ENCODE data around the gene TEX53.

TEX53 gene

GRCh38 chr9:114691046-114691955 is 33.7 kb upstream of the TEX53 start:
- H3K9me3 ChIP-seq (ENCODE audit: control insufficient read depth in 2 of 2, low read length in 2 of 2) = no peaks in the 10 kb centered on the region
- H3K9ac ChIP-seq (ENCODE audit: low read length in 2 of 2) = no peak overlapping the region
- no peaks in the 10 kb centered on the region for H3K36me3 ChIP-seq (ENCODE audit: control insufficient read depth in 2 of 2, insufficient read depth in 2 of 2, low read length in 2 of 2)
- H3K27me3 ChIP-seq (ENCODE audit: control insufficient read depth in 1 of 2, insufficient read depth in 2 of 2, low read length in 2 of 2) = no peaks in the 10 kb centered on the region
- no peak overlapping the region for H3K4me3 ChIP-seq (ENCODE audit: low read length in 2 of 2)
- H3K27ac ChIP-seq (ENCODE audit: low read length) = no peak overlapping the region
- H3K4me1 ChIP-seq (ENCODE audit: control insufficient read depth, insufficient read depth, low read length) = no peaks in the 10 kb centered on the region

- no peaks in the 10 kb centered on the region for H3K36me3 ChIP-seq (ENCODE audit: control insufficient read depth in 2 of 2, insufficient read depth in 2 of 2, low read length in 2 of 2)
- H3K27ac ChIP-seq (ENCODE audit: low read length) = no peak overlapping the region
- H3K27me3 ChIP-seq (ENCODE audit: control insufficient read depth in 1 of 2, insufficient read depth in 2 of 2, low read length in 2 of 2) = no peaks in the 10 kb centered on the region
- no peak overlapping the region for H3K9ac ChIP-seq (ENCODE audit: low read length in 2 of 2)
- H3K4me1 ChIP-seq (ENCODE audit: control insufficient read depth, insufficient read depth, low read length) = no peaks in the 10 kb centered on the region
- no peaks in the 10 kb centered on the region for H3K9me3 ChIP-seq (ENCODE audit: control insufficient read depth in 2 of 2, low read length in 2 of 2)
- no peak overlapping the region for H3K4me3 ChIP-seq (ENCODE audit: low read length in 2 of 2)
Observed at GRCh38 chr9:114690308-114690707, 32.7 kb upstream of the TEX53 start.

DNA sequence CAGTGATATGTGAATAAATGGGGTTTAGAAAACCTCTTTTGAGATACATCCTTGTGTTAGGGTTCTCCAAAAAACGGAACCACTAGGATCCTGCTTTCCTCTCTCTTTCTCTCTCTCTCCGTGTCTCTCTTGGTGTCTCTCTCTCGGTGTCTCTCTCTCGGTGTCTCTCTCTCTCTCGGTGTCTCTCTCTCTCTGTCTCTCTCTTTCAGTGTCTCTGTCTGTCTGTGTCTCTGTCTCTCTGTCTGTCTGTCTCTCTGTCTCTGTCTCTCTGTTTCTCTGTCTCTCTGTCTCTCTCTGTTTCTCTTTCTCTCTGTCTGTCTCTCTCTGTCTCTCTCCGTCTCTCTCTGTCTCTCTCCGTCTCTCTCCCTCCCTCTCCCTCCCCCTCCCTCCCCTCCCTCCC is 32.2 kb upstream of the TEX53 start:
- Histone ChIP-seq H3K9ac (ENCODE audit: low read length in 2 of 2) (no peak overlapping the region), H3K4me1 (ENCODE audit: control insufficient read depth, insufficient read depth, low read length) (no peaks in the 10 kb centered on the region), H3K27ac (ENCODE audit: low read length) (no peak overlapping the region), H3K36me3 (ENCODE audit: control insufficient read depth in 2 of 2, insufficient read depth in 2 of 2, low read length in 2 of 2) (no peaks in the 10 kb centered on the region), H3K4me3 (ENCODE audit: low read length in 2 of 2) (no peak overlapping the region), H3K9me3 (ENCODE audit: control insufficient read depth in 2 of 2, low read length in 2 of 2) (no peaks in the 10 kb centered on the region), H3K27me3 (ENCODE audit: control insufficient read depth in 1 of 2, insufficient read depth in 2 of 2, low read length in 2 of 2) (no peaks in the 10 kb centered on the region)

- Histone ChIP-seq H3K4me1 (ENCODE audit: control insufficient read depth, insufficient read depth, low read length) (no peaks in the 10 kb centered on the region), H3K9ac (ENCODE audit: low read length in 2 of 2) (no peak overlapping the region), H3K36me3 (ENCODE audit: control insufficient read depth in 2 of 2, insufficient read depth in 2 of 2, low read length in 2 of 2) (no peaks in the 10 kb centered on the region), H3K9me3 (ENCODE audit: control insufficient read depth in 2 of 2, low read length in 2 of 2) (no peaks in the 10 kb centered on the region), H3K27ac (ENCODE audit: low read length) (no peak overlapping the region), H3K4me3 (ENCODE audit: low read length in 2 of 2) (no peak overlapping the region), H3K27me3 (ENCODE audit: control insufficient read depth in 1 of 2, insufficient read depth in 2 of 2, low read length in 2 of 2) (no peaks in the 10 kb centered on the region)
Observed at GRCh38 chr9:114688909-114689610, 31.5 kb upstream of the TEX53 start.

- Histone ChIP-seq H3K27ac (ENCODE audit: low read length) (no peak overlapping the region), H3K4me1 (ENCODE audit: control insufficient read depth, insufficient read depth, low read length) (no peaks in the 10 kb centered on the region), H3K4me3 (ENCODE audit: low read length in 2 of 2) (no peak overlapping the region)
Observed at GRCh38 chr9:114688379-114688778, 30.8 kb upstream of the TEX53 start.

GRCh38 chr9:114687034-114687433 is 29.4 kb upstream of the TEX53 start:
- H3K9me3 ChIP-seq (ENCODE audit: control insufficient read depth in 2 of 2, low read length in 2 of 2) = no peaks in the 10 kb centered on the region
- no peak overlapping the region for H3K4me3 ChIP-seq (ENCODE audit: low read length in 2 of 2)
- H3K36me3 ChIP-seq (ENCODE audit: control insufficient read depth in 2 of 2, insufficient read depth in 2 of 2, low read length in 2 of 2) = no peaks in the 10 kb centered on the region
- H3K27ac ChIP-seq (ENCODE audit: low read length) = no peak overlapping the region
- no peaks in the 10 kb centered on the region for H3K4me1 ChIP-seq (ENCODE audit: control insufficient read depth, insufficient read depth, low read length)
- no peak overlapping the region for H3K9ac ChIP-seq (ENCODE audit: low read length in 2 of 2)
- H3K27me3 ChIP-seq (ENCODE audit: control insufficient read depth in 1 of 2, insufficient read depth in 2 of 2, low read length in 2 of 2) = no peaks in the 10 kb centered on the region

More at GRCh38 chr9:114688379-114688778, 30.8 kb upstream of the TEX53 start:
- Histone ChIP-seq H3K9me3 (ENCODE audit: control insufficient read depth in 2 of 2, low read length in 2 of 2) (no peaks in the 10 kb centered on the region), H3K9ac (ENCODE audit: low read length in 2 of 2) (no peak overlapping the region), H3K36me3 (ENCODE audit: control insufficient read depth in 2 of 2, insufficient read depth in 2 of 2, low read length in 2 of 2) (no peaks in the 10 kb centered on the region), H3K27me3 (ENCODE audit: control insufficient read depth in 1 of 2, insufficient read depth in 2 of 2, low read length in 2 of 2) (no peaks in the 10 kb centered on the region)

GRCh38 chr9:114685951-114686350 is 28.3 kb upstream of the TEX53 start:
- Histone ChIP-seq H3K27ac (ENCODE audit: low read length) (no peak overlapping the region), H3K9me3 (ENCODE audit: control insufficient read depth in 2 of 2, low read length in 2 of 2) (no peaks in the 10 kb centered on the region)

DNA sequence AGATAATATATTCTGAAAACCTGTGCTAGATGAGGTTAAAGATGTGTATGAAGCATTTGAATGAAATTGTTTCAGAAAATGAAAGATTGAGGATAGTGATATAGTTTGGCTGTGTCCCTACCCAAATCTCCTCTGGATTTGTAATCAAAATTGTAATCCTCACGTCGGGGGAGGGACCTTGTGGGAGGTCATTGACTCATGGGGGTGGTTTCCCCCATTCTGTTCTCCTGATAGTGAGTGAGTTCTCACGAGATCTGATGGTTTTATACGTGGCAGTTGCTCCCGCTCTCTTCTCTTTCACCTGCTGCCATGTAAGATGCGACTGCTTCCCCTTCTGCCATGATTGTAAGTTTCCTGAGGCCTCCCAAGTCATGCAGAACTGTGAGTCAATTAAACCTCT is 26.4 kb upstream of the TEX53 start:
- H3K27me3 ChIP-seq (ENCODE audit: control insufficient read depth in 1 of 2, insufficient read depth in 2 of 2, low read length in 2 of 2) = no peaks in the 10 kb centered on the region
- no peak overlapping the region for H3K4me3 ChIP-seq (ENCODE audit: low read length in 2 of 2)
- H3K27ac ChIP-seq (ENCODE audit: low read length) = no peak overlapping the region

More at GRCh38 chr9:114685951-114686350, 28.3 kb upstream of the TEX53 start:
- H3K36me3 ChIP-seq (ENCODE audit: control insufficient read depth in 2 of 2, insufficient read depth in 2 of 2, low read length in 2 of 2) = no peaks in the 10 kb centered on the region
- no peaks in the 10 kb centered on the region for H3K4me1 ChIP-seq (ENCODE audit: control insufficient read depth, insufficient read depth, low read length)
- H3K4me3 ChIP-seq (ENCODE audit: low read length in 2 of 2) = no peak overlapping the region
- no peak overlapping the region for H3K9ac ChIP-seq (ENCODE audit: low read length in 2 of 2)
- no peaks in the 10 kb centered on the region for H3K27me3 ChIP-seq (ENCODE audit: control insufficient read depth in 1 of 2, insufficient read depth in 2 of 2, low read length in 2 of 2)

GRCh38 chr9:114682846-114683245 is 25.2 kb upstream of the TEX53 start:
- no peak overlapping the region for H3K4me3 ChIP-seq (ENCODE audit: low read length in 2 of 2)
- no peaks in the 10 kb centered on the region for H3K27me3 ChIP-seq (ENCODE audit: control insufficient read depth in 1 of 2, insufficient read depth in 2 of 2, low read length in 2 of 2)
- no peak overlapping the region for H3K9ac ChIP-seq (ENCODE audit: low read length in 2 of 2)
- no peak overlapping the region for H3K27ac ChIP-seq (ENCODE audit: low read length)
- no peaks in the 10 kb centered on the region for H3K36me3 ChIP-seq (ENCODE audit: control insufficient read depth in 2 of 2, insufficient read depth in 2 of 2, low read length in 2 of 2)
- H3K4me1 ChIP-seq (ENCODE audit: control insufficient read depth, insufficient read depth, low read length) = no peaks in the 10 kb centered on the region
- no peaks in the 10 kb centered on the region for H3K9me3 ChIP-seq (ENCODE audit: control insufficient read depth in 2 of 2, low read length in 2 of 2)

More for the DNA sequence above, 26.4 kb upstream of the TEX53 start:
- no peaks in the 10 kb centered on the region for H3K36me3 ChIP-seq (ENCODE audit: control insufficient read depth in 2 of 2, insufficient read depth in 2 of 2, low read length in 2 of 2)
- no peaks in the 10 kb centered on the region for H3K9me3 ChIP-seq (ENCODE audit: control insufficient read depth in 2 of 2, low read length in 2 of 2)
- no peaks in the 10 kb centered on the region for H3K4me1 ChIP-seq (ENCODE audit: control insufficient read depth, insufficient read depth, low read length)
- H3K9ac ChIP-seq (ENCODE audit: low read length in 2 of 2) = no peak overlapping the region

- Histone ChIP-seq H3K9me3 (ENCODE audit: control insufficient read depth in 2 of 2, low read length in 2 of 2) (no peaks in the 10 kb centered on the region), H3K9ac (ENCODE audit: low read length in 2 of 2) (no peak within 1 kb of the TSS), H3K4me1 (ENCODE audit: control insufficient read depth, insufficient read depth, low read length) (peaks cover 2% of the 10 kb centered on the region), H3K27ac (ENCODE audit: low read length) (no peak within 1 kb of the TSS), H3K4me3 (ENCODE audit: low read length in 2 of 2) (no peak within 1 kb of the TSS), H3K27me3 (ENCODE audit: control insufficient read depth in 1 of 2, insufficient read depth in 2 of 2, low read length in 2 of 2) (no peaks in the 10 kb centered on the region), H3K36me3 (ENCODE audit: control insufficient read depth in 2 of 2, insufficient read depth in 2 of 2, low read length in 2 of 2) (no peaks in the 10 kb centered on the region)
Observed at GRCh38 chr9:114681594-114682332, 24.2 kb upstream of the TEX53 start, which contains the start of gene TEX48. TEX48 (minus strand) TSS chr9:114682192; CDS start chr9:114671723, 10,469 bp downstream.
